HepG2 (cell line): ENCODE results near the gene RAB24. TPM values are rescaled to one million over a fixed set of nuclear protein-coding genes. Genes with fewer than 3 reads are reported as not detected.

Experiments used
- ATAC-seq: fragments of 200-7000 bp; cut with Tn5 transposase; 3 replicates; pipeline ENCODE4 v1.9.1; 2020; ENCODE audit warnings: mild to moderate bottlenecking, moderate library complexity
- BruUV-seq: library from RNA; stranded (reverse); fragments of 400-500 nt; replicated peaks from 2 replicates; lab custom pipeline; 2021; lab: Mats Ljungman, UMichigan
- CTCF ChIA-PET: fragments of 300-600 bp; formaldehyde crosslinking; extraction: SDS; loops from one replicate; lab custom pipeline; 2021; ENCODE audit warnings: low total read pairs, inconsistent platforms, low intra/inter-chr PET ratio; lab: Yijun Ruan, JAX
- POLR2A ChIA-PET: fragments of 350-600 bp; sonication (Branson Sonifier 250); formaldehyde crosslinking; loops from one replicate; lab custom pipeline; 2020; ENCODE audit warnings: antibody characterized with exemption, inconsistent platforms; lab: Yijun Ruan, JAX
- DNase-seq: peaks from one replicate; pipeline ENCODE4 v3.0.0-alpha.2; 2015; ENCODE audit warnings: low spot score
- FAIRE-seq: peaks from 3 replicates; lab custom pipeline; 2011; peaks lifted over from hg19 to GRCh38; lab: Jason Lieb, UNC
- H2AFZ ChIP-seq: one replicate; pipeline ENCODE4 v1.6.1; 2011; ENCODE audit warnings: low read length, inconsistent platforms
- H3K27ac ChIP-seq: fragments of 300-600 bp; 3 replicates; pipeline ENCODE4 v1.8.0; 2011; ENCODE audit warnings: mixed run types, mild to moderate bottlenecking, mixed read lengths, low read length, inconsistent platforms; ENCODE audit not compliant: insufficient read depth; ENCODE audit errors: extremely low read length
- H3K27me3 ChIP-seq, 2 experiments: fragments of 200-600 bp in 1 of 2; 2 replicates in 1 of 2; 3 replicates in 1 of 2; pipeline versions ENCODE4 v1.6.0 to v1.8.0; 2011; ENCODE audit warnings: low read length in 2 of 2, mild to moderate bottlenecking in 2 of 2, moderate library complexity in 2 of 2, inconsistent platforms in 1 of 2; ENCODE audit not compliant: insufficient read depth in 2 of 2, control insufficient read depth in 1 of 2
- H3K36me3 ChIP-seq, 2 experiments: fragments of 200-600 bp in 1 of 2; replicated peaks in 1 of 2; 2 replicates in 1 of 2; 3 replicates in 1 of 2; pipeline versions ENCODE4 v1.5.1 to v1.8.0; 2011; ENCODE audit warnings: low read length in 2 of 2, inconsistent platforms in 1 of 2; ENCODE audit not compliant: insufficient read depth in 2 of 2, control insufficient read depth in 1 of 2
- H3K4me1 ChIP-seq: 2 replicates; pipeline ENCODE4 v1.5.1; 2012; ENCODE audit warnings: low read length, inconsistent platforms; ENCODE audit not compliant: insufficient read depth
- H3K4me2 ChIP-seq: 2 replicates; pipeline ENCODE4 v1.6.0; 2011; ENCODE audit warnings: low read depth, low read length, inconsistent platforms
- H3K4me3 ChIP-seq, 3 experiments: fragments of 200-600 bp in 1 of 3; sonication (generic), shearing (Covaris generic) in 1 of 3; replicated peaks in 1 of 3; 2 replicates each; pipeline ENCODE4 v1.5.1; 2011 to 2016; ENCODE audit warnings: low read length in 3 of 3, inconsistent platforms in 2 of 3, low read depth in 2 of 3, mild to moderate bottlenecking in 2 of 3, control low read depth in 1 of 3, mixed read lengths in 1 of 3; ENCODE audit not compliant: insufficient read depth in 1 of 3
- H3K79me2 ChIP-seq: one replicate; pipeline ENCODE4 v1.6.1; 2011; ENCODE audit warnings: low read length, inconsistent platforms; ENCODE audit not compliant: insufficient read depth
- H3K9ac ChIP-seq: 2 replicates; pipeline ENCODE4 v1.6.0; 2011; ENCODE audit warnings: mild to moderate bottlenecking, low read depth, low read length, inconsistent platforms; ENCODE audit not compliant: insufficient read depth
- H3K9me3 ChIP-seq: 2 replicates; pipeline ENCODE4 v1.5.1; 2012; ENCODE audit warnings: mild to moderate bottlenecking, low read length
- H4K20me1 ChIP-seq: 2 replicates; pipeline ENCODE4 v1.6.0; 2011; ENCODE audit warnings: inconsistent platforms, mild to moderate bottlenecking, low read length, moderate library complexity; ENCODE audit not compliant: insufficient read depth
- AGO2 ChIP-seq: fragments of 200-400 bp; formaldehyde crosslinking; optimal IDR thresholded peaks from 2 replicates; pipeline ENCODE3; 2017; ENCODE audit warnings: mild to moderate bottlenecking, low read depth, low read length, moderate library complexity
- ZNF350 ChIP-seq: sonication (generic); formaldehyde crosslinking; IDR thresholded peaks from 2 replicates; pipeline ENCODE4 v1.4.0; 2020; ENCODE audit warnings: mild to moderate bottlenecking, low read depth, missing genetic modification reagents, borderline replicate concordance
- WGBS: methylation state at CpG from one replicate; pipeline ENCODE4 v1.1.6; 2017; ENCODE audit warnings: low lambda C conversion rate; 5-methylcytosine and 5-hydroxymethylcytosine counted together
- in situ Hi-C: cut with HindIII; loops from 2 replicates; pipeline ENCODE4 v1.10.0; 2017; ENCODE audit warnings: low pct_unique_long_range_greater_than_20kb; ENCODE audit not compliant: extremely low pct_ligation_motif_present
- intact Hi-C: fragments of 100-400 bp; cut with micrococcal nuclease; formaldehyde crosslinking; loops from one replicate; pipeline ENCODE4 v1.10.0; 2022; ENCODE audit not compliant: unreplicated experiment
- polyA plus RNA-seq, 8 experiments: library from polyadenylated mRNA; depleted of rRNA in 3 of 8; stranded (reverse) in 7 of 8; unstranded in 1 of 8; fragments of >200 nt; fragmentation: Illumina TruSeq in 4 of 8; extraction: Trizol in 4 of 8; gene quantifications; 2 replicates each; pipeline versions ENCODE4 v1.2.1 to v1.2.3, GENCODE V29; 2011 to 2016; ENCODE audit warnings: low read depth in 4 of 8, missing spikeins in 1 of 8, mixed read lengths in 1 of 8; ENCODE audit not compliant: insufficient read depth in 1 of 8
- total RNA-seq, 5 experiments: library from RNA; depleted of rRNA; stranded (reverse); fragments of >200 nt; fragmentation: Illumina TruSeq; extraction: Trizol; gene quantifications; 2 replicates each; pipeline ENCODE4 v1.2.3, GENCODE V29; 2016; ENCODE audit warnings: low read depth in 1 of 5
- TF ChIP-seq, protein P1 (sequence below): sonication (generic); formaldehyde crosslinking; IDR thresholded peaks from 2 replicates; pipeline ENCODE4 v1.4.0; 2020; ENCODE audit warnings: missing genetic modification reagents

RAB24 gene
- total and polyA plus RNA-seq, 2 of the 13 experiments (the other 11 are each of a cell fraction or from before 2014, with no cell fraction given): 22.9 to 63.7 TPM

DNA sequence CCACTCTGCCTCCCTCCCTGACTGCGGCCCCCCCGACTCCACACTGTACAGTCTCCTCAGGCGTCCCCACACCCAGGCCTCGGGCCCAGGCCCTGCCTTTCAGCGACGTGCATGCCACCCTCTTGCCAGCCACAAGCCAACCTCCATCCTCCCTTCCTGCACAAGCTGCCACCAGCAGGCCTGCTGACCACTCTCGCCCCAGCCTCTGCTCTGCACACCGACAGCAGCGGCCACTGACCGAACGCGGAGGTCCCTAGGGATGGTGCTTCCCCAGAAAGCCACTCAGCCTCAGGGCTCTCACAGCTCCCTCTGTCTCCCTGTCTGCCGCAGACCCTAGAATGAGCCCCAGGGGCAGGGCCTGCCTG is 29.4 kb upstream of the RAB24 start:
- ATAC-seq (no peak), FAIRE-seq (no peak), DNase-seq (no peak)
- WGBS: 96% methylated on average over 13 of the region's 13 CpGs
- Histone ChIP-seq H4K20me1 (0 out of 2 replicates have a peak, but pooled peaks cover 3% of the 10 kb centered on the region), H3K27me3 (no peaks in the 10 kb centered on the region), H3K9me3 (no peaks in the 10 kb centered on the region), H3K79me2 (no peaks in the 10 kb centered on the region), H3K9ac (no peak overlapping the region), H3K4me1 (peaks cover 10% of the 10 kb centered on the region), H3K27ac (no peak overlapping the region), H3K36me3 (peaks cover 38 to 83% of the 10 kb centered on the region in 2 experiments), H3K4me2 (no peak overlapping the region), H2AFZ (no peak overlapping the region), H3K4me3 (no peak overlapping the region)
- no TSS peak for BruUV-seq
- POLR2A ChIA-PET: no interaction called here
- in situ Hi-C loops: no loop called here
- CTCF ChIA-PET: no interaction called here
- TF ChIP-seq, protein P1, sequence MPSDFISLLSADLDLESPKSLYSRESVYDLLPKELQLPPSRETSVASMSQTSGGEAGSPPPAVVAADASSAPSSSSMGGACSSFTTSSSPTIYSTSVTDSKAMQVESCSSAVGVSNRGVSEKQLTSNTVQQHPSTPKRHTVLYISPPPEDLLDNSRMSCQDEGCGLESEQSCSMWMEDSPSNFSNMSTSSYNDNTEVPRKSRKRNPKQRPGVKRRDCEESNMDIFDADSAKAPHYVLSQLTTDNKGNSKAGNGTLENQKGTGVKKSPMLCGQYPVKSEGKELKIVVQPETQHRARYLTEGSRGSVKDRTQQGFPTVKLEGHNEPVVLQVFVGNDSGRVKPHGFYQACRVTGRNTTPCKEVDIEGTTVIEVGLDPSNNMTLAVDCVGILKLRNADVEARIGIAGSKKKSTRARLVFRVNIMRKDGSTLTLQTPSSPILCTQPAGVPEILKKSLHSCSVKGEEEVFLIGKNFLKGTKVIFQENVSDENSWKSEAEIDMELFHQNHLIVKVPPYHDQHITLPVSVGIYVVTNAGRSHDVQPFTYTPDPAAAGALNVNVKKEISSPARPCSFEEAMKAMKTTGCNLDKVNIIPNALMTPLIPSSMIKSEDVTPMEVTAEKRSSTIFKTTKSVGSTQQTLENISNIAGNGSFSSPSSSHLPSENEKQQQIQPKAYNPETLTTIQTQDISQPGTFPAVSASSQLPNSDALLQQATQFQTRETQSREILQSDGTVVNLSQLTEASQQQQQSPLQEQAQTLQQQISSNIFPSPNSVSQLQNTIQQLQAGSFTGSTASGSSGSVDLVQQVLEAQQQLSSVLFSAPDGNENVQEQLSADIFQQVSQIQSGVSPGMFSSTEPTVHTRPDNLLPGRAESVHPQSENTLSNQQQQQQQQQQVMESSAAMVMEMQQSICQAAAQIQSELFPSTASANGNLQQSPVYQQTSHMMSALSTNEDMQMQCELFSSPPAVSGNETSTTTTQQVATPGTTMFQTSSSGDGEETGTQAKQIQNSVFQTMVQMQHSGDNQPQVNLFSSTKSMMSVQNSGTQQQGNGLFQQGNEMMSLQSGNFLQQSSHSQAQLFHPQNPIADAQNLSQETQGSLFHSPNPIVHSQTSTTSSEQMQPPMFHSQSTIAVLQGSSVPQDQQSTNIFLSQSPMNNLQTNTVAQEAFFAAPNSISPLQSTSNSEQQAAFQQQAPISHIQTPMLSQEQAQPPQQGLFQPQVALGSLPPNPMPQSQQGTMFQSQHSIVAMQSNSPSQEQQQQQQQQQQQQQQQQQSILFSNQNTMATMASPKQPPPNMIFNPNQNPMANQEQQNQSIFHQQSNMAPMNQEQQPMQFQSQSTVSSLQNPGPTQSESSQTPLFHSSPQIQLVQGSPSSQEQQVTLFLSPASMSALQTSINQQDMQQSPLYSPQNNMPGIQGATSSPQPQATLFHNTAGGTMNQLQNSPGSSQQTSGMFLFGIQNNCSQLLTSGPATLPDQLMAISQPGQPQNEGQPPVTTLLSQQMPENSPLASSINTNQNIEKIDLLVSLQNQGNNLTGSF: no peak
- no peak for TF ChIP-seq ZNF350 (CRISPR knock-in tag)
- peak; percentile 74 for TF ChIP-seq AGO2
- intact Hi-C loops: no loop called here
